ENCODE results near the gene SMLR1. TPM values are rescaled to one million over a fixed set of nuclear protein-coding genes. Genes with fewer than 3 reads are reported as not detected.

The SMLR1 gene
- total and polyA plus RNA-seq, 8 donors, result 0.73 TPM; not detected in 7

DNA sequence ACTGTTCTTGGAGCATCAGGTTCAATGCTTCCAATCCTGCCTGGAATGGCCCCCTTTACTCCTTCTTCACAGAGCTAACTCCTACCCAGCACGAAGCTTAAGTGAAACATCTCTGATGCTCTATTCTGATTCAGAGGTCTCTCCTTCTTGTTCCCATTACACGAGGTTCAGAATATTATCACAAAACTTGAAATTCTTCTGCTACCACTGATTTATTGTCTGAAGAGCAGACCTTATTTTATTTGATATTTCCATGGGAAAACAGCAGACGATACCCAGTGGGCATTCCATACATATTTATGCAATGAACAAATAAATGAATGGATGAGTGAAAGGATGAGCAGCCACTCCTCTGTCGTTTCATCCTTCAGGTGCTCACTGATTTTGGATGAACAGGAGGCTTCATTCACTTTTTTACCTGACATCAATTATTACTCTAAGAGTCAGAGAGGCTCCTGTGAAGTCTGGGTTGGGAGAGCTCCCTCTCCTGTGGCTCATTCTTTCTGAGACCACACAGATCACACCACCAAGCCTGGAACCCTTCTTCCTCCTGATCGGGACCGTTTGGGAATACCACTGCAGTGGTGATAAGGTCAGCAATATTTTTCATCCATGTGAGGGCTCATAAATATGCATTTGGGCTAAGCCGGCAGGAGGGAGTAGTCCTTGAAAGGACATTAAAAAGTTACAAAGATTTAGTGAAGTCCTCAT lies 25.8 kb downstream of the SMLR1 start:
- H3K4me1 ChIP-seq, result peaks cover 0 to 9% (median 0%) of the 10 kb centered on the region in 4 donors
- no peak overlapping the region for H3K4me3 ChIP-seq
- no peak overlapping the region for H3K27ac ChIP-seq
- no peak for TF ChIP-seq POLR2A (IDR thresholded peaks at IDR 0.05)
- no peak for TF ChIP-seq EP300 (IDR thresholded peaks at IDR 0.05)
- no peak for TF ChIP-seq POLR2AphosphoS5 (IDR thresholded peaks at IDR 0.05)
- H3K27me3 ChIP-seq, result no peaks in the 10 kb centered on the region
- intact Hi-C loops (cut with DNase I; ENCODE audit: low total_unique reads), result no loop called here
- no peak for DNase-seq
- H3K9me3 ChIP-seq, result no peaks in the 10 kb centered on the region
- WGBS, 5 donors, result 80 to 86% (median 82%) methylated on average over 7 of the region's 7 CpGs
- peaks cover 0 to 11% (median 5%) of the 10 kb centered on the region in 4 donors for H3K36me3 ChIP-seq

DNA sequence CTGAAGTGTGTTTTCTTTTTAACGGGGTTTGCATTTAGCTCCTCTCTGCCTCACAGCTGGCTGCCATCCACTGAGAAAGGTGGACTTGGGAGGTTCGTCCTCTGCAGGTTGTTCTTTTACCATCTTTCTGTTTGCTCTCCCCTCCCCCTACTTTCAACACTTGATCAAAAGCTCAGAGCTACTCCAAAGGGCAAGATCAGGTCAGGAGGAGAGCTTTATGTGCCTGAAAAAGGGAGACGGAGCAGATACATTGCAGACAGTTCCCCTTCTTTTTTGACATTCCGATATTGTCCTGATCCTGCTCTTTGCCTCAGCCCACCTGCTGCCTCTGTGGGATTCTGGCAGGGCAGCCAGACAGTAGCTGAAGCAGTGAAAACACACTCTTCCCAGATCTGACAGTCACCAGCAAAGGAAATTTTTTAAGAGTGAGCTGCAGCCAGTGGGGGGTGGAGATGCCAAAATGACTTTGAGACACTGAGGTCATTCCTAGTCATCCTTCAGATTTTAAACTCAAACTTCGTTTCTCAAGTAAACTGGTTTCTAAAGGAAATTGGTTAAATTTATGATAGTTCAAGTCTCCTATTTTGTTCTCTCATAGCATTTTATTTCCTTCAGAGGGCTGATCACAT lies 26.5 kb downstream of the SMLR1 start:
- peaks cover 0 to 9% (median 0%) of the 10 kb centered on the region in 4 donors for H3K4me1 ChIP-seq
- no peak overlapping the region for H3K4me3 ChIP-seq
- H3K36me3 ChIP-seq, result peaks cover 0 to 12% (median 8%) of the 10 kb centered on the region in 4 donors
- intact Hi-C loops (cut with DNase I; ENCODE audit: low total_unique reads), result no loop called here
- no peak overlapping the region for H3K27ac ChIP-seq
- H3K9me3 ChIP-seq, result no peaks in the 10 kb centered on the region
- 72 to 83% (median 75%) methylated on average over 5 of the region's 5 CpGs for WGBS, 5 donors
- no peak for DNase-seq
- H3K27me3 ChIP-seq, result no peaks in the 10 kb centered on the region
- TF ChIP-seq, protein P1, sequence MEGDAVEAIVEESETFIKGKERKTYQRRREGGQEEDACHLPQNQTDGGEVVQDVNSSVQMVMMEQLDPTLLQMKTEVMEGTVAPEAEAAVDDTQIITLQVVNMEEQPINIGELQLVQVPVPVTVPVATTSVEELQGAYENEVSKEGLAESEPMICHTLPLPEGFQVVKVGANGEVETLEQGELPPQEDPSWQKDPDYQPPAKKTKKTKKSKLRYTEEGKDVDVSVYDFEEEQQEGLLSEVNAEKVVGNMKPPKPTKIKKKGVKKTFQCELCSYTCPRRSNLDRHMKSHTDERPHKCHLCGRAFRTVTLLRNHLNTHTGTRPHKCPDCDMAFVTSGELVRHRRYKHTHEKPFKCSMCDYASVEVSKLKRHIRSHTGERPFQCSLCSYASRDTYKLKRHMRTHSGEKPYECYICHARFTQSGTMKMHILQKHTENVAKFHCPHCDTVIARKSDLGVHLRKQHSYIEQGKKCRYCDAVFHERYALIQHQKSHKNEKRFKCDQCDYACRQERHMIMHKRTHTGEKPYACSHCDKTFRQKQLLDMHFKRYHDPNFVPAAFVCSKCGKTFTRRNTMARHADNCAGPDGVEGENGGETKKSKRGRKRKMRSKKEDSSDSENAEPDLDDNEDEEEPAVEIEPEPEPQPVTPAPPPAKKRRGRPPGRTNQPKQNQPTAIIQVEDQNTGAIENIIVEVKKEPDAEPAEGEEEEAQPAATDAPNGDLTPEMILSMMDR (IDR thresholded peaks at IDR 0.05), result no peak
- TF ChIP-seq POLR2A (IDR thresholded peaks at IDR 0.05) (no peak), EP300 (IDR thresholded peaks at IDR 0.05) (no peak), POLR2AphosphoS5 (IDR thresholded peaks at IDR 0.05) (no peak)

DNA sequence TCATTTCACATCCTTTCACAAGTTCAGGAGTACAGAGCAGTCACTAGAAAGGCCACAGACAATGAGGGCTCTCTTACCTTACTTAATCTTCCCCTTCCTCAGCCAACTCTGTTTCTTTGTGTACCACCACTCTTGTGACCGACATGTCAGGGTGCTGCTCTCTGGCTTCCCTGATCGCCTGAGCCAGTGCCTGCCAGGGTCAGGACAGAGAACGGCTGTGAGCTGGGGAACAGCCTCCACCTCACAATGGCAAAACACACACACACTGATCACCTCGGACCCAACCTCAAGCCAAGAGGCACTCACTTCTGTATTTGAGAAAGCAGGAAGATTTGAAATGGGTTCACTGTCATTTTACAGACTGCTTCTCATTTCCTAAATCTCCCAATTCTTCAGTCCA lies 30.8 kb downstream of the SMLR1 start:
- H3K27ac ChIP-seq, result no peak overlapping the region
- H3K27me3 ChIP-seq, result no peaks in the 10 kb centered on the region
- H3K36me3 ChIP-seq, result peaks cover 0 to 29% (median 19%) of the 10 kb centered on the region in 4 donors
- no peak for DNase-seq
- 88 to 95% (median 93%) methylated on average over 4 of the region's 4 CpGs for WGBS, 5 donors
- TF ChIP-seq, protein P1 (IDR thresholded peaks at IDR 0.05), result no peak
- no peak for TF ChIP-seq POLR2AphosphoS5 (IDR thresholded peaks at IDR 0.05)
- TF ChIP-seq POLR2A (IDR thresholded peaks at IDR 0.05), result no peak
- no peak for TF ChIP-seq EP300 (IDR thresholded peaks at IDR 0.05)
- intact Hi-C loops (cut with DNase I; ENCODE audit: low total_unique reads), result no loop called here
- H3K4me1 ChIP-seq, result peaks cover 0 to 9% (median 0%) of the 10 kb centered on the region in 4 donors
- no peak overlapping the region for H3K4me3 ChIP-seq
- H3K9me3 ChIP-seq, result no peaks in the 10 kb centered on the region

DNA sequence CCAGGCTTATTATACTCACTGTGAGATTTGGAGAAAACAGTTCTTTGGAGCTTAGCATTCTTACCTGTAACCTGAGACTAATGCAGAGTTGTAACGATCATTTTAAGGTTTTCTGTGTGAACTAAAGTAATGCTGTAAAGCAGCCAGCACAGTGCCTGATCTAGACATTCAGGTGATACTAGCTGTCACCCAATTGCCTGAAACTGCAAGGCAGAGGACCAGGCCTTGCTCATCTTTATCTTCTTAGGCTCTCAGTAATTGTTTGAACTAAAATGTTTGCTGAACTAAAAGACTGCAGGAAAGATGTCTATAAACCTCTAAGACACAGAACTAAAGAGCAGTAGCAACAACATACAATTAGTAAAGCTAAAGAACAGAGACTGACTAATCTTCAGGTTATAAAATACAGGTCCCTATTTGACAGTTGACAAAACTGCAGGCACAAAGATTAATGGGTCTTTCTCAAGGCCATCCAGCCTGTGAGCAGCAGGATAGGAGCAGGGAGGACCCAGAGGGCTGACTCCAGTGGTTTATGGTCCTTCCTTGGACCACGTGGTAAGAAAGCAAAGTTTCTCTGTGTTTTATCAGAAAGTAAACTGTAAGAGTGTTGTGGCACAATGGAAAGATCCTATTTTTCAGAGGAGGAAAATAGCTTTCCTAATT lies 31.4 kb downstream of the SMLR1 start:
- H3K36me3 ChIP-seq, result peaks cover 0 to 35% (median 22%) of the 10 kb centered on the region in 4 donors
- intact Hi-C loops (cut with DNase I; ENCODE audit: low total_unique reads), result no loop called here
- H3K27ac ChIP-seq, result no peak overlapping the region
- TF ChIP-seq POLR2A (IDR thresholded peaks at IDR 0.05), result no peak
- no peak for TF ChIP-seq POLR2AphosphoS5 (IDR thresholded peaks at IDR 0.05)
- TF ChIP-seq, protein P1 (IDR thresholded peaks at IDR 0.05), result no peak
- TF ChIP-seq EP300 (IDR thresholded peaks at IDR 0.05), result no peak
- no peak for DNase-seq
- WGBS, 5 donors, result 44 to 65% (median 58%) methylated on average over 2 of the region's 2 CpGs
- H3K4me3 ChIP-seq, result no peak overlapping the region
- H3K9me3 ChIP-seq, result no peaks in the 10 kb centered on the region
- H3K4me1 ChIP-seq, result peaks cover 0 to 7% (median 0%) of the 10 kb centered on the region in 4 donors
- no peaks in the 10 kb centered on the region for H3K27me3 ChIP-seq
